ENCODE results near the gene UCN2.

DNA sequence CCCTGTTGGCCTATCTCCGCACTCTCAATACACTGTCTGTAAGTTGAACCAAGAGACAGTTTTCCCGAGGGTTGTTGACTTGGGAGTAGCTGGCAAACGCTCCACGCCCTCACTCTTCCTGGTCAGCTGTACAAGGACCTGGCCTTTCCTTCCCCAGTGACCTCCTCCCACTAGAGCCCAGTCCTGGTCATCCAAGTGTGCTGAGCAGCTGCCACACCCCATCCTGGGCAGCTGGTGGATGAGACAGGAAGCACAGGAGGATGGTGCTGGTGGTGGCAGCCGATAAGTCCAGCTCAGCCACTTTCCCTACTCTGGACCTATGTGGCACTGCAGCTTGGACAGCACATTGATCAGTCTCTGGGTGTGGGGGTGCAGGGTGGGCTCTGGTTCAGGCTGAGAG lies 26.8 kb downstream of the UCN2 start:
- TF ChIP-seq, protein P1, sequence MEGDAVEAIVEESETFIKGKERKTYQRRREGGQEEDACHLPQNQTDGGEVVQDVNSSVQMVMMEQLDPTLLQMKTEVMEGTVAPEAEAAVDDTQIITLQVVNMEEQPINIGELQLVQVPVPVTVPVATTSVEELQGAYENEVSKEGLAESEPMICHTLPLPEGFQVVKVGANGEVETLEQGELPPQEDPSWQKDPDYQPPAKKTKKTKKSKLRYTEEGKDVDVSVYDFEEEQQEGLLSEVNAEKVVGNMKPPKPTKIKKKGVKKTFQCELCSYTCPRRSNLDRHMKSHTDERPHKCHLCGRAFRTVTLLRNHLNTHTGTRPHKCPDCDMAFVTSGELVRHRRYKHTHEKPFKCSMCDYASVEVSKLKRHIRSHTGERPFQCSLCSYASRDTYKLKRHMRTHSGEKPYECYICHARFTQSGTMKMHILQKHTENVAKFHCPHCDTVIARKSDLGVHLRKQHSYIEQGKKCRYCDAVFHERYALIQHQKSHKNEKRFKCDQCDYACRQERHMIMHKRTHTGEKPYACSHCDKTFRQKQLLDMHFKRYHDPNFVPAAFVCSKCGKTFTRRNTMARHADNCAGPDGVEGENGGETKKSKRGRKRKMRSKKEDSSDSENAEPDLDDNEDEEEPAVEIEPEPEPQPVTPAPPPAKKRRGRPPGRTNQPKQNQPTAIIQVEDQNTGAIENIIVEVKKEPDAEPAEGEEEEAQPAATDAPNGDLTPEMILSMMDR (IDR thresholded peaks at IDR 0.05): no peak
- no peak for TF ChIP-seq POLR2A (IDR thresholded peaks at IDR 0.05)
